Stimulated activated naive B cell treated with anti-CD40 and anti-IgM and Interleukin-4, amounts not matched to agents 10 μg/mL and 1 μg/mL and 100 μg/mL, for 72 hours (primary cell): ENCODE measurements around the gene CAMTA1.

Experiments
- ATAC-seq, 2 donors: fragments of 150-1000 bp; cut with Tn5 transposase; replicated peaks; 2 replicates each; pipeline ENCODE4 v1.10.0; 2021; ENCODE audit warnings: moderate library complexity in 1 of 2
- DNase-seq: peaks from one replicate; pipeline ENCODE4 v3.0.0; 2021
- H3K27ac Mint-ChIP-seq: one replicate; pipeline ENCODE4 v1.8.0; 2022; ENCODE audit warnings: mild to moderate bottlenecking, mixed read lengths
- H3K27me3 Mint-ChIP-seq, 2 donors: one replicate each; pipeline ENCODE4 v1.8.0; 2022; ENCODE audit warnings: mixed read lengths in 2 of 2
- H3K36me3 Mint-ChIP-seq, 2 donors: one replicate each; pipeline ENCODE4 v1.8.0; 2022; ENCODE audit warnings: mixed read lengths in 2 of 2, mild to moderate bottlenecking in 1 of 2
- H3K4me1 Mint-ChIP-seq, 2 donors: one replicate each; pipeline ENCODE4 v1.8.0; 2022; ENCODE audit warnings: mixed read lengths in 2 of 2, mild to moderate bottlenecking in 1 of 2
- H3K4me3 Mint-ChIP-seq, 2 donors: one replicate each; pipeline ENCODE4 v1.8.0; 2022; ENCODE audit warnings: mild to moderate bottlenecking in 2 of 2, mixed read lengths in 2 of 2, moderate library complexity in 1 of 2
- H3K9me3 Mint-ChIP-seq, 2 donors: one replicate each; pipeline ENCODE4 v1.8.0; 2022; ENCODE audit warnings: mixed read lengths in 2 of 2, mild to moderate bottlenecking in 1 of 2

The CAMTA1 gene

DNA sequence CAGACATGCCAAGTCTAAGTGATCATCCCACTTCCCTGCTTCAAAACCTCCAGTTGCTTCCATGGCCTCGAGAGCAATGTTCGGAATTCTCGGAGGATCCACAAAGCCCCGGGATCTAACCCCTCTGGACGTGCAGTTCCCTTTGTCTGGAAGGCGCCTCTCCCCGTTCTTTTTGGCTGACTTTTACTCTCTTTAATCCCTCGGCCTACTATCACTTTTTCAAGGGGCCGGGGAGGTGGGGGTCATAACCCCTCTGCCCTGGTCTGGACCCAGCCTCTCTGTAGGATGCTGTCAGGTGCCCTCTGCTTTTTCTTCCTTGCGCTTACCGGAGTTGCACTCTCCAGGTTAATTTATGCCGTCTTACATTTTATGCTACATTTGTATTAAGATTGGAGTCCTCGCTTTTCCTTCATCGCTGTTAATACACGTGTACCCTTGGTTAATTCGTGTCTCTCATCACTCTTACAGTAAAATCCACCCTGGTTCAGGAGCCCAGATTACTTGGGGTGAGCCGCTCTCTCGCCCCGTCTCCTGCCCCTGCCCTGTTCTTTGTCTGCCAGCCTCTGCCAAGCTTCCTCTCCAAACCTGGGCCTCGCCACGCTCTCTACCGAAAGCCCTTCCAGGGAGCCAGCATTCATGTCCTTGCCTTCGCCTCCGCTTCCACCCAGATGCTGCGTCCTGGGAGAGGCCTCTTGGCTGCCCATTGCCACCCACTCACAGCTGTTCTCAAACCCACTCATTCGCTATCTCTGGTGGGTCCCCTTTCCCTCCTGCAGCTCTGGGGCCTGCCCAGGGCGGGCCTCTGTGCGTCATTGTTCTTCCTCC, 448.6 kb downstream of the CAMTA1 start:
- Mint-ChIP-seq H3K4me3 (no peak overlapping the region), H3K4me1 (no peaks in the 10 kb centered on the region), H3K36me3 (no peaks in the 10 kb centered on the region), H3K27me3 (peaks cover 14 to 31% of the 10 kb centered on the region in 2 donors), H3K9me3 (no peaks in the 10 kb centered on the region), H3K27ac (no peak overlapping the region)
- DNase-seq (no peak), ATAC-seq (no peak)

GRCh38 chr1:7234471-7234755, 449.2 kb downstream of the CAMTA1 start:
- Mint-ChIP-seq H3K27me3 (peaks cover 14 to 26% of the 10 kb centered on the region in 2 donors), H3K4me3 (no peak overlapping the region), H3K4me1 (no peaks in the 10 kb centered on the region), H3K36me3 (no peaks in the 10 kb centered on the region), H3K27ac (no peak overlapping the region), H3K9me3 (no peaks in the 10 kb centered on the region)
- DNase-seq (no peak), ATAC-seq (no peak)

DNA sequence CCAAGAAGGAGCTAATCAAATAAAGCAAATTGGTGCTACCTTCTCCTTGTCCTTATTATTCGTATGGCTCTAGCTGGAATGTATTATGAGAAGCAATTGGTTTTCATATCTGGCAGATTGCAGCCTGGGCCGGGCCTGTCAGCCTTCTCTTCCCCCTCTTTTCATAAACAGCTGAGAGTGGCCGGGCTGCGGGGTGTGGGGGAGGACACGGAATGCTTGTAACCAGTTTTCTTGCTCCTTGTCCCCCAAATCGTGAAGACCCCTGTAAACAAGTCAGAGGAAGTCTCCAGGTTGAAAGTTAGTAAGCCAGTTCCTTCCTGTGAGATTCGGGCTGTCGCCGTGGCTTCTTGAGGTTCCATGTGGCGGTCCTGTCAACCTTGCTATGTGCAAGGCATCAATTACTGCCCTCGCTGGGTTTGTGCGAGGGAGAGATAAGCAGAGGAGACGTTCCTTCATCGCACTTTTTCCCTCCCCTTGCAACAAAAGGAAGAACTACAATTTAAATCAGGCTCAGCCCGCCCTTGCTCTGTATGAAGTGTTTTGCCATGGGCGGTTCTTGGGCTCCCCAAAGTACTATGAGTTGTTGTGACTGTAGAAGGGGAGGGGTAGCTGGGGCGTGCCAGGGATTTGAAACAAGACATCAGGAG, 450.7 kb downstream of the CAMTA1 start:
- no peak for DNase-seq
- Mint-ChIP-seq H3K4me1 (no peaks in the 10 kb centered on the region), H3K4me3 (no peak overlapping the region), H3K9me3 (peaks cover 0 to 1% of the 10 kb centered on the region in 2 donors), H3K27ac (no peak overlapping the region), H3K36me3 (no peaks in the 10 kb centered on the region), H3K27me3 (peaks cover 18 to 26% of the 10 kb centered on the region in 2 donors)
- ATAC-seq: no peak

DNA sequence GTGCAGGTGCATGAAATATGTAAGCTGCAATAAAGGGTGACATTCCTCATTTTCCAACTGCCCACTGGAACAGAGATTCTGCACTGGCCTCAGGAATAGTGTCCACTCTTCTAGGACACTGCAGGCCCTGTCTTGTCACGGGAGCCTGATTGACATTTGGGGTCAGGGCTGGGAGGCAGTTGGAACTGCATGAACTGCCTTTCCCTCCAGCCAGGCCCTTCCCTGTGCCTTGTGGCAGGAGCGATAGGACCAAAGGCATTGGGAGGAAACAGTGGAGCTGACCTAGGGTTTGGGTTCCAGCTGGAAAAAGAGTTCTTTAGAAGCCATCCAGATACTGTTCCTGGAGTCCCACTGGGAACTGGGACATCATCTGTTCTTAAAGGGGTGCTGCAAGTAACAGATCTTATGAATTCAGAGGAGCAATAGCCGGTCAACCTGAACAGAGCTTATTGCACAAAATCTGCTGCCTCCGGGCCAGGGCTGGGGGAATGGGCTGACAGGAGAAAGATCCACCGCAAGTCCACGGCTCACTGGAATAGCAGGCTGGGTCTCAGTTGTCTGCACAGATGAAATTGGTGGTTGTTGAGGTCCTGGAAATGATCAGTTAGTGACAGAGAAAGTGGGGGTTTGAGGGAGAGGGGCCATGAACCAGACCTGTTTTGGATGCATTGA, 451.7 kb downstream of the CAMTA1 start:
- no peaks in the 10 kb centered on the region for H3K4me1 Mint-ChIP-seq
- no peak for DNase-seq
- no peaks in the 10 kb centered on the region for H3K36me3 Mint-ChIP-seq
- no peak overlapping the region for H3K27ac Mint-ChIP-seq
- no peak overlapping the region for H3K4me3 Mint-ChIP-seq
- no peak for ATAC-seq
- H3K9me3 Mint-ChIP-seq: peaks cover 0 to 1% of the 10 kb centered on the region in 2 donors
- peaks cover 18 to 26% of the 10 kb centered on the region in 2 donors for H3K27me3 Mint-ChIP-seq

DNA sequence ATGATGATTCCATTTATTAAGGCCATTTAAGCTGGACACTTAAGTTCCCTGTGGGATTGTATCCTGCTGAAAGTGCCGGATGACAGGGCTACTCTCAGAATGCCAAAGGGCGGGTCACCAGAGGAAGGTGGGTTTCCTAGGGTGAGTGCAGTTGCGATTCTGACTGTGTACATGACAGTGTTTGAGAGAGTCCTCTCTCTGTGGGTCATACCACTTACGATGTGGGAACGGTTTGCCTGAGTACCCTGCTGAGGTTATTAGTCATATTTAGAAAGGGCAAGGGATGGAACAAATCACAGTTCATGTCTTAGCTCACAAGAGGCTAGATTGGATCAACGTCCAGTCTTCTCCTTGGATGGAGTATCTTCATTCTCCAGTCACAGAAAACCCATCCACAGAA, 461.9 kb downstream of the CAMTA1 start:
- no peaks in the 10 kb centered on the region for H3K4me1 Mint-ChIP-seq
- H3K27me3 Mint-ChIP-seq: peaks cover 27 to 44% of the 10 kb centered on the region in 2 donors
- no peak overlapping the region for H3K27ac Mint-ChIP-seq
- H3K36me3 Mint-ChIP-seq: no peaks in the 10 kb centered on the region
- ATAC-seq (no peak), DNase-seq (no peak)
- H3K9me3 Mint-ChIP-seq: no peaks in the 10 kb centered on the region
- H3K4me3 Mint-ChIP-seq: no peak overlapping the region

DNA sequence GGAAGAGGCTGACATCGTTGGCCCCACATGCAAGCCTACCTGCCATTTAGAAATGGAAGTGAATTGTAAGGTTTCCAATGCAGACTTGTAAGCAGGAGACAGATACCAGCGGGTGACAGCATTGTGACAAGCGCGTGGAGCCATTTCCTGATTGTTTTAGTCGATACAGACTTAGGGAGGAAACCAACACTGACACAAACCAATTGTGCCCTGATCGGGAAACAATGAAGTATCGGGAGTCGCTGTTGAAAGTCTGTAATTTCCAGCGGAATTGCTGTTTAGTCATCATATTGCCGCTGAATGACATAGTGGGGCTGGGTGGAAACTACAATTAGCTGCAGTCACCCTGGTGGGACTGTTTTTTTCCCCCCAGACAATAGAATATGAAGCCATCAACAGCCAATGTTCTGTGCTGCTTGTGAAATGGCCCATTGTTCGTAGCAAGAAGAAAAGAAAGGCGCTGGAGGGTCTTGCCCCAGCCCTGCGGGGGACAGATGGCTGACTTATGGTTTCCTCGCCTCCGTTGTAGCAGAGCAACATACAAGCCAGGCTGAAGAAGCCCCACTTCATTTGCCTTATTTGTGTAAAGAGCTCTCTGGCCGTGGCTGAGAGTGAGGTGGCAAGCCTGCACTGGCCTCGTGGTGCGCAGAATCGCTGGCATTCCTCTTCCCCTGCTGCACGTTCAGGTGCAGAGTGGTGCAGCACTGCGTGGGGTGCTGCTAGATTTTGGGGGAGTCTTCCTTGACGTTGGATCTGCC, 462.7 kb downstream of the CAMTA1 start:
- H3K4me3 Mint-ChIP-seq: no peak overlapping the region
- H3K4me1 Mint-ChIP-seq: no peaks in the 10 kb centered on the region
- no peak overlapping the region for H3K27ac Mint-ChIP-seq
- DNase-seq: no peak
- H3K27me3 Mint-ChIP-seq: peaks cover 27 to 47% of the 10 kb centered on the region in 2 donors
- ATAC-seq: no peak
- no peaks in the 10 kb centered on the region for H3K36me3 Mint-ChIP-seq
- no peaks in the 10 kb centered on the region for H3K9me3 Mint-ChIP-seq

DNA sequence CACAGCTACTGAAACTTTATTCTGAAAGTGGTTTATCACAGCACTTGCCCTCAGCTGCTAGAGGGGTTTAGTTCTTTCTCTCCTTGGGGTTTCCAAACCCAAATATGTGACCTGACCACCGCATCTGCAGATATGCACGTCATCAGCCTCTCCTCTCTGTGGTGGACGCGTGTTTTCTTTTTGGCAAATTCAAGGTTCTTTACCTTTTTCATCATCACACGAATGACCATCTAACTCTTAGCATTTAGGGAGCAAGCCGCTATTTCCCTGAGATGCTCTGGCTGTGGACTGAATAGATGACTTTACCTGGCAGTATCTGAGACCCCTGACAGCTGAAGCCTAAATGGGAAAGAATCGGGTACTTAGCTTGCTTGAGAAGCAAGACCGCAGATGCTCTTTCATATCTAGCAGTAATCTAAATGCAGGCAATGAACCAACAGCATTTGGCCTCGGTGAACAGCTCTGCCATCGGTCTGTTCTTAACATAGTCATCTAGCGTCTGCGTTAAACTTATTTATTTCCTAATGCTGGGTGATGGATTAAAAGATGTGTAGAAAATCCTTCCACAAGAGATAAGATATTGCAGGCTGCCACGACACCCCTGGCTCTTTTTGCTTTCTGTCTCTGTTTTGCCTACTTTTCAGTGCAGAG, 463.4 kb downstream of the CAMTA1 start:
- ATAC-seq (no peak), DNase-seq (no peak)
- peaks cover 29 to 47% of the 10 kb centered on the region in 2 donors for H3K27me3 Mint-ChIP-seq
- no peaks in the 10 kb centered on the region for H3K4me1 Mint-ChIP-seq
- no peaks in the 10 kb centered on the region for H3K36me3 Mint-ChIP-seq
- no peak overlapping the region for H3K4me3 Mint-ChIP-seq
- no peaks in the 10 kb centered on the region for H3K9me3 Mint-ChIP-seq
- no peak overlapping the region for H3K27ac Mint-ChIP-seq

DNA sequence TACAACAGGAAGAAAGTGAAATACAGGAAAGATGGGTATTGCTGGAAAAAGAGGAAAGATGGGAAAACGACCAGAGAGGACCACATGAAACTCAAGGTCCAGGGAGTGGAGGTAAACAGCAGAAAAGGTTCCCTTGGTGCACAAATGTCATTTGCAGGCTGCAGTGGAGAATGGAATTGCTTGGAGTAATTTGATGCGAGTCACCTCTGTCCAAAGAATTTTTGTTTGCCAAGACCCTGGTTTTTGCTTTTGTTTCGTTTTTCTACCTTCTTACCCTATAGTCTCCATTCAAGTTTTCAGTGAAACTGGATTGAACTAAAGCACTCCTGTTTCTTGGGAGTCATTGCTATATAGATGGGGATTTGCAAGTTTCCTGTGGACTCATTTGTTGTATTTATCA, 464.3 kb downstream of the CAMTA1 start:
- H3K27me3 Mint-ChIP-seq: peaks cover 32 to 47% of the 10 kb centered on the region in 2 donors
- H3K4me3 Mint-ChIP-seq: no peak overlapping the region
- H3K4me1 Mint-ChIP-seq: no peaks in the 10 kb centered on the region
- no peaks in the 10 kb centered on the region for H3K36me3 Mint-ChIP-seq
- no peak overlapping the region for H3K27ac Mint-ChIP-seq
- DNase-seq (no peak), ATAC-seq (no peak)
- H3K9me3 Mint-ChIP-seq: no peaks in the 10 kb centered on the region

DNA sequence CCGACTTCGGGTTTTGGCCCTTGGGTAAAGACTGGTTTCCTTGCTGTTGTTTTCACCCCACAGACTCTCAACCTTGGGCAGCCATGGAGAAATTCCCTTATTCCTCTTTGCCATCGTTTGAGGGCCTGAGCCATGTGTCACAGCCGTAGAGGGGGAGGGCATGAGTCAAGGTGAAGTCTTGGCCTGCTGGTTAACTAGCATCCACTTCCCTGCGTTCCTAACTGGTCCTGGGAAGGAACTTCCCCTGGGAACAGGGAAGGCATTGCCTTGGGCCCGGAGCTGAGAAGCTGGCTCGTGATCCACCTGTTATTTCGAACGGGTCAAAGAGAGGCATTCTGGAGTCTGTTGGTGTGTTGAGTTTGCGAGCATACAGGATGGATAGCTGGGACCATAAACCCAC, 464.9 kb downstream of the CAMTA1 start:
- no peak for DNase-seq
- no peak overlapping the region for H3K27ac Mint-ChIP-seq
- ATAC-seq: no peak
- no peaks in the 10 kb centered on the region for H3K4me1 Mint-ChIP-seq
- H3K27me3 Mint-ChIP-seq: peaks cover 32 to 47% of the 10 kb centered on the region in 2 donors
- H3K9me3 Mint-ChIP-seq: no peaks in the 10 kb centered on the region
- no peak overlapping the region for H3K4me3 Mint-ChIP-seq
- H3K36me3 Mint-ChIP-seq: no peaks in the 10 kb centered on the region

- ATAC-seq (no peak), DNase-seq (no peak)
- H3K4me1 Mint-ChIP-seq: no peaks in the 10 kb centered on the region
- no peaks in the 10 kb centered on the region for H3K36me3 Mint-ChIP-seq
- no peak overlapping the region for H3K4me3 Mint-ChIP-seq
- peaks cover 32 to 47% of the 10 kb centered on the region in 2 donors for H3K27me3 Mint-ChIP-seq
- no peak overlapping the region for H3K27ac Mint-ChIP-seq
- no peaks in the 10 kb centered on the region for H3K9me3 Mint-ChIP-seq
These were observed 465.6 kb downstream of the CAMTA1 start for GRCh38 chr1:7250597-7251453.

- H3K4me1 Mint-ChIP-seq: no peaks in the 10 kb centered on the region
- DNase-seq (no peak), ATAC-seq (no peak)
- H3K27ac Mint-ChIP-seq: no peak overlapping the region
- H3K36me3 Mint-ChIP-seq: no peaks in the 10 kb centered on the region
- peaks cover 30 to 45% of the 10 kb centered on the region in 2 donors for H3K27me3 Mint-ChIP-seq
- no peaks in the 10 kb centered on the region for H3K9me3 Mint-ChIP-seq
- no peak overlapping the region for H3K4me3 Mint-ChIP-seq
These were observed 466.2 kb downstream of the CAMTA1 start for GRCh38 chr1:7251454-7251800.

DNA sequence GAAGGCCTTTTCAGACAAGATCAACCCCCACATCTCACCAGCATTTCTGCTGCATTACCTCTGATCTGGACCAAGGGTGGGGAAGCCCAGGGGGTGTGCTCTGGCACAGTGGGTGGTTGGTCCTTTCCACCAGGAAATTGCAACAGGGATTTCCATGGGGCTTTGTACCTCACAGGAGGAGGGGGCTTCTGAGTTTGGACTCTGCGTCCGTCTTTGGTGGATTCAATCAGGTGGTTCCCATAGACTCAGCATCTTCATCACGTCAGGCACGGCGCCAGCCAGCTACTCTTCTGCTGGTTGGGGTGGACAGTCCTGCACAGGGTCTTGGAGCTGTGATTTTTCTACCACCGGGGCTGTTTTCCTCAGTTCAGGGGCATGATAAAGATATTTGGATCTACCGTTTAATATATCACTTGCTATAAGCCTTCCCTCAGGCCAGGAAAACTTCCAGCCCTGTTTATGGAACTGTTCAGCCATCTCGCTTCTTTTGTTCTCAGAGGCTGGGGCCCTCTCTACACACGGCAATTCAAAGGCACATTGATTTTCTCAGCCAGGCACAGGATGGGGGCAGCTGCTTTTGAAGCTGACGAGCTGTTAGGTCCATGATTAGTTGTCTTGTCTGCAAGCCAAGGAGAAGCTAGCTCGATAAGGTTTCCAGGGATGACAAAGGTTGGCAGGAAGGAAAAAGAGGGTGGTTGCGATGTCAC, 467.3 kb downstream of the CAMTA1 start:
- Mint-ChIP-seq H3K36me3 (no peaks in the 10 kb centered on the region), H3K4me3 (no peak overlapping the region), H3K9me3 (no peaks in the 10 kb centered on the region), H3K4me1 (no peaks in the 10 kb centered on the region), H3K27me3 (peaks cover 27 to 34% of the 10 kb centered on the region in 2 donors), H3K27ac (no peak overlapping the region)
- no peak for DNase-seq
- no peak for ATAC-seq

DNA sequence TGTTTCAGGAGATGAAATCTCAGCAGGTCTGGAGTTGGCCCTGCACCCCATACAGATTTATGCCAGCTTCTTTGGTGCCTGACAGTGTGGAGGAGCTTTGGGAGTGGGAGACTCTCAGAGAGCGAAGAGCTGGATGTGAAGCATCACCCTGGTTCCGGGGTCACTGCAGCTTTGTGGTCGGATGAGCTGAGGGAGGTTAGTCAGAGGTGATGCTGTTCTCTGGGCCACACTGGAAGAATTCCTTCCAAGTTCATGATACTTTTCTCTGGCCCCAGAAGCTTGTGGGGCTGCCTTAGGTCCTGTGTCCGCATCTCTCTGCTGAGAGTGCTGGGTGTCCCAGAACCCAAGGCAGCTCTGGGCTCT, 467.8 kb downstream of the CAMTA1 start:
- H3K4me1 Mint-ChIP-seq: no peaks in the 10 kb centered on the region

More for the DNA sequence above, 467.8 kb downstream of the CAMTA1 start:
- Mint-ChIP-seq H3K36me3 (no peaks in the 10 kb centered on the region), H3K27ac (no peak overlapping the region), H3K4me3 (no peak overlapping the region), H3K27me3 (peaks cover 24 to 29% of the 10 kb centered on the region in 2 donors), H3K9me3 (no peaks in the 10 kb centered on the region)
- ATAC-seq: no peak
- no peak for DNase-seq
